ENCODE measurements around the gene SAP30BP.

- TF ChIP-seq CTCF (IDR thresholded peaks at IDR 0.05) (no peak), POLR2A (IDR thresholded peaks at IDR 0.05) (no peak)
Measured at GRCh38 chr17:75627094-75627493, 40.0 kb upstream of the SAP30BP start.

Measured in Peyer's patch (tissue), 4 donors.